Measurements from ENCODE around the gene TLR6.
"Not testable (repeated sequence)": the region's sequence is repeated elsewhere in the genome, so short reads cannot be mapped to it uniquely, and the experiment has no call there.

Gene TLR6

GRCh38 chr4:38785041-38785790 lies 71.4 kb downstream of the TLR6 start:
- no peak for DNase-seq

GRCh38 chr4:38784141-38784540 lies 72.5 kb downstream of the TLR6 start:
- DNase-seq = no peak

GRCh38 chr4:38783109-38783460 lies 73.5 kb downstream of the TLR6 start:
- no peak for DNase-seq

- DNase-seq = peak; percentile 30
These were observed 74.0 kb downstream of the TLR6 start, which contains the start of gene TLR10 for GRCh38 chr4:38782452-38783108. Gene TLR10, minus strand, starts transcription at chr4:38782990. Its CDS starts 7,400 bp downstream, at chr4:38775590.

- no peak for DNase-seq
These were observed 74.8 kb downstream of the TLR6 start for GRCh38 chr4:38781854-38782261.

- no peak for DNase-seq
These were observed 75.7 kb downstream of the TLR6 start for GRCh38 chr4:38780833-38781484.

- no peak for DNase-seq
These were observed 76.8 kb downstream of the TLR6 start for GRCh38 chr4:38779790-38780189.

- DNase-seq = not testable (repeated sequence)
These were observed 78.7 kb downstream of the TLR6 start for GRCh38 chr4:38777925-38778324.

- DNase-seq = no peak
These were observed 81.3 kb downstream of the TLR6 start for GRCh38 chr4:38775326-38775725.

- no peak for DNase-seq
These were observed 82.2 kb downstream of the TLR6 start for GRCh38 chr4:38774181-38774955.

All from activated CD8-positive, alpha-beta memory T cell treated with anti-CD3 and anti-CD28 coated beads, Interleukin-2, amount 50 U/mL, for 4 hours (primary cell).